B cell (primary cell): ENCODE measurements around the gene PDE6B. TPM values are rescaled to one million over a fixed set of nuclear protein-coding genes. Genes with fewer than 3 reads are reported as not detected.
"Not testable (repeated sequence)": the region's sequence is repeated elsewhere in the genome, so short reads cannot be mapped to it uniquely, and the experiment has no call there.

ENCODE experiments used
- ATAC-seq: fragments of 200-7000 bp; cut with Tn5 transposase; one replicate; pipeline ENCODE4 v1.10.0; 2021; ENCODE audit warnings: low read depth, mild to moderate bottlenecking, moderate number of reproducible peaks, moderate library complexity
- CTCF ChIA-PET: fragments of 350-600 bp; sonication (Branson Sonifier 250); formaldehyde crosslinking; loops from one replicate; lab custom pipeline; 2021; ENCODE audit warnings: antibody characterized with exemption, inconsistent platforms; lab: Charles Lee
- POLR2A ChIA-PET: fragments of 350-600 bp; sonication (Branson Sonifier 250); formaldehyde crosslinking; loops from one replicate; lab custom pipeline; 2021; ENCODE audit warnings: antibody characterized with exemption; lab: Charles Lee
- DNase-seq: peaks from one replicate; pipeline ENCODE4 v3.0.0; 2013
- H2AFZ ChIP-seq: 2 replicates; pipeline ENCODE4 v1.6.1; 2012; ENCODE audit warnings: mild to moderate bottlenecking, low read depth, low read length; ENCODE audit not compliant: insufficient read depth, poor library complexity, severe bottlenecking
- H3K27ac ChIP-seq, 2 donors: 1 replicate in 1 of 2; 2 replicates in 1 of 2; pipeline ENCODE4 v1.5.1; 2012 to 2013; ENCODE audit warnings: low read length in 2 of 2, mild to moderate bottlenecking in 2 of 2, moderate library complexity in 1 of 2
- H3K27me3 ChIP-seq, 4 experiments: fragments of 200-600 bp in 1 of 4; sonication (generic) in 1 of 4; replicated peaks in 1 of 4; 1 replicate in 2 of 4; 2 replicates in 2 of 4; pipeline versions ENCODE4 v1.6.1 to v1.7.0; 2013 to 2016; ENCODE audit warnings: low read length in 3 of 4, mild to moderate bottlenecking in 2 of 4, mixed read lengths in 1 of 4, moderate library complexity in 1 of 4; ENCODE audit not compliant: insufficient read depth in 4 of 4, control insufficient read depth in 3 of 4; ENCODE audit errors: control extremely low read depth in 1 of 4
- H3K36me3 ChIP-seq, 2 experiments: replicated peaks in 1 of 2; 1 replicate in 1 of 2; 2 replicates in 1 of 2; pipeline versions ENCODE4 v1.6.1 to v1.7.1; 2013; ENCODE audit warnings: low read length in 1 of 2; ENCODE audit not compliant: insufficient read depth in 2 of 2, control insufficient read depth in 1 of 2; ENCODE audit errors: control extremely low read depth in 1 of 2, extremely low read depth in 1 of 2
- H3K4me1 ChIP-seq, 2 donors: fragments of 200-600 bp in 1 of 2; sonication (generic) in 1 of 2; 1 replicate in 1 of 2; 2 replicates in 1 of 2; pipeline versions ENCODE4 v1.5.1 to v1.6.1; 2013 to 2017; ENCODE audit warnings: low read length in 2 of 2; ENCODE audit not compliant: control insufficient read depth in 2 of 2, insufficient read depth in 2 of 2
- H3K4me2 ChIP-seq: replicated peaks from 2 replicates; pipeline ENCODE3; 2012; ENCODE audit warnings: mild to moderate bottlenecking, low read depth, low read length; ENCODE audit not compliant: poor library complexity, severe bottlenecking
- H3K4me3 ChIP-seq, 5 experiments: fragments of 200-600 bp in 1 of 5; sonication (generic) in 1 of 5; 1 replicate in 3 of 5; 2 replicates in 2 of 5; pipeline versions ENCODE4 v1.5.1 to v1.7.0; 2011 to 2016; ENCODE audit warnings: low read length in 4 of 5, mild to moderate bottlenecking in 4 of 5, low read depth in 2 of 5, control low read depth in 1 of 5, moderate library complexity in 1 of 5; ENCODE audit not compliant: insufficient read depth in 1 of 5; ENCODE audit errors: control extremely low read depth in 1 of 5, extremely low read depth in 1 of 5
- H3K79me2 ChIP-seq: fragments of 200-600 bp; sonication (generic); one replicate; pipeline ENCODE4 v1.6.0; 2016; ENCODE audit warnings: low read length; ENCODE audit not compliant: control insufficient read depth, insufficient read depth
- H3K9ac ChIP-seq: fragments of 200-600 bp; sonication (generic); 2 replicates; pipeline ENCODE4 v1.6.1; 2017; ENCODE audit warnings: mild to moderate bottlenecking, low read length, moderate library complexity
- H3K9me3 ChIP-seq, 3 donors: one replicate each; pipeline versions ENCODE4 v1.6.1 to v1.7.1; 2013; ENCODE audit warnings: low read length in 2 of 3; ENCODE audit not compliant: control insufficient read depth in 2 of 3, insufficient read depth in 1 of 3; ENCODE audit errors: control extremely low read depth in 1 of 3
- H4K20me1 ChIP-seq: 2 replicates; pipeline ENCODE4 v1.6.0; 2012; ENCODE audit warnings: mild to moderate bottlenecking, low read length; ENCODE audit not compliant: insufficient read depth, control insufficient read depth, poor library complexity, severe bottlenecking
- H3K27ac Mint-ChIP-seq: one replicate; pipeline ENCODE4 v1.8.0; 2021; ENCODE audit warnings: mixed read lengths
- H3K27me3 Mint-ChIP-seq: one replicate; pipeline ENCODE4 v1.8.0; 2021; ENCODE audit warnings: mixed read lengths
- H3K4me1 Mint-ChIP-seq: one replicate; pipeline ENCODE4 v1.8.0; 2021; ENCODE audit warnings: mixed read lengths
- H3K4me3 Mint-ChIP-seq: one replicate; pipeline ENCODE4 v1.8.0; 2021; ENCODE audit warnings: mixed read lengths
- H3K9me3 Mint-ChIP-seq: one replicate; pipeline ENCODE4 v1.8.0; 2022; ENCODE audit warnings: mixed read lengths; ENCODE audit not compliant: insufficient read depth
- EZH2 ChIP-seq: IDR thresholded peaks from 2 replicates; pipeline ENCODE4 v1.6.1; 2012; ENCODE audit warnings: borderline replicate concordance, low read depth, mild to moderate bottlenecking, moderate library complexity, low read length; ENCODE audit not compliant: insufficient read depth, poor library complexity, severe bottlenecking
- WGBS: methylation state at CpG from one replicate; pipeline ENCODE4 v1.1.5; 2013; ENCODE audit warnings: missing lambda C conversion rate; ENCODE audit not compliant: insufficient coverage; 5-methylcytosine and 5-hydroxymethylcytosine counted together
- intact Hi-C: fragments of 100-400 bp; cut with micrococcal nuclease; formaldehyde crosslinking; loops from one replicate; pipeline ENCODE4 v1.10.0; 2022
- polyA plus RNA-seq: library from polyadenylated mRNA; depleted of rRNA; stranded (reverse); fragments of >200 nt; gene quantifications from 2 replicates; pipeline ENCODE4 v1.2.3, GENCODE V29; 2012
- total RNA-seq, 2 donors: library from RNA; stranded (reverse); fragments of 120-200 nt in 1 of 2; gene quantifications; 1 replicate in 1 of 2; 2 replicates in 1 of 2; pipeline versions ENCODE4 v1.2.3 to v1.2.4, GENCODE V29; 2013 to 2022
- TF ChIP-seq, protein P1 (sequence below): fragments of 200-600 bp; IDR thresholded peaks from one replicate; pipeline ENCODE4 v1.8.0; 2022; ENCODE audit warnings: antibody characterized with exemption, mild to moderate bottlenecking

Gene PDE6B
- total and polyA plus RNA-seq, 2 donors (not counting 1 experiment from before 2014, with no cell fraction given), result 20.0 to 25.2 TPM

DNA sequence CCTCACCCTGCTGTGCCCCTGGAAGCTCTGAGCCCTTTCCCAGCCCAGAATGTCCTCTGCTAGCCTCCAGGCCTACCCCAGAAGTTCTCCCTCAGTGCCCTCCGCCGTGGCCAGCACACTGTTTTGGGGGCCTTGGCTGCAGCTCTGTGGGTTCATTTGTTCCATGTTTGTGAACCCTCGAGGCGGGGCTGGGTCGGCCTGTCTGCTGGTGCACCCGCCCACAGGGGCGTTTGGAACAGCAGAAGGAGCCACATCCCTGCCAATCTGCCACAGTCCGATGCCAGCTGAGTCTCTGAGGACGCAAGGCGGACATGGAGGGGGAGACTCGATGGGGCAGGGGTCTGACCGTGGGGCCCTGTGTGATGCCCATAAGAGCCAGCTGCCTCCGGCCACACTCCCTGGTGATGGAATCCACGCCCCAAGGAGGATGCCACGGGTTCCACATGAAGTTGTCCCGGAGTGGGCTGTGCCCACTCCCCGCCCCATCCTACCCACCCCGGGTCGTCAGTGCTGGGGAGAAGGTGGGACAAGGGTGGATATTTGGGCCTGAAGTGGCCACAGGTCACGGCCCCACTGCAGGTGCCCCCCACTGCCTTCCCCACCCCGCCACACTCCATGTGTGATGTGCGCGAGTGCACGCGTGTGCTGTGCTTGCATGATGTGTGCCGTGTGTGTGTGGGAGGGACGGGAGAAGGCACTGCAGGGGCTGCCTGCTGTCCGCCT lies 41.6 kb downstream of the PDE6B start:
- ChIA-PET POLR2A (no interaction called here), CTCF (no interaction called here)
- WGBS, result 95% methylated on average over 15 of the region's 28 CpGs
- no peak for DNase-seq
- peaks cover 9% of the 10 kb centered on the region for H3K79me2 ChIP-seq
- no peaks in the 10 kb centered on the region for H3K9me3 Mint-ChIP-seq
- no peak overlapping the region for H2AFZ ChIP-seq
- no peak overlapping the region for H3K4me2 ChIP-seq
- TF ChIP-seq EZH2, result no peak
- TF ChIP-seq, protein P1, sequence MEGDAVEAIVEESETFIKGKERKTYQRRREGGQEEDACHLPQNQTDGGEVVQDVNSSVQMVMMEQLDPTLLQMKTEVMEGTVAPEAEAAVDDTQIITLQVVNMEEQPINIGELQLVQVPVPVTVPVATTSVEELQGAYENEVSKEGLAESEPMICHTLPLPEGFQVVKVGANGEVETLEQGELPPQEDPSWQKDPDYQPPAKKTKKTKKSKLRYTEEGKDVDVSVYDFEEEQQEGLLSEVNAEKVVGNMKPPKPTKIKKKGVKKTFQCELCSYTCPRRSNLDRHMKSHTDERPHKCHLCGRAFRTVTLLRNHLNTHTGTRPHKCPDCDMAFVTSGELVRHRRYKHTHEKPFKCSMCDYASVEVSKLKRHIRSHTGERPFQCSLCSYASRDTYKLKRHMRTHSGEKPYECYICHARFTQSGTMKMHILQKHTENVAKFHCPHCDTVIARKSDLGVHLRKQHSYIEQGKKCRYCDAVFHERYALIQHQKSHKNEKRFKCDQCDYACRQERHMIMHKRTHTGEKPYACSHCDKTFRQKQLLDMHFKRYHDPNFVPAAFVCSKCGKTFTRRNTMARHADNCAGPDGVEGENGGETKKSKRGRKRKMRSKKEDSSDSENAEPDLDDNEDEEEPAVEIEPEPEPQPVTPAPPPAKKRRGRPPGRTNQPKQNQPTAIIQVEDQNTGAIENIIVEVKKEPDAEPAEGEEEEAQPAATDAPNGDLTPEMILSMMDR, result no peak
- peaks cover 0 to under 1% (median 0%) of the 10 kb centered on the region in 3 donors for H3K9me3 ChIP-seq
- no peaks in the 10 kb centered on the region for H3K27me3 Mint-ChIP-seq
- intact Hi-C loops, result no loop called here
- H3K27me3 ChIP-seq, result no peaks in the 10 kb centered on the region
- no peak overlapping the region for H3K27ac Mint-ChIP-seq
- no peak for ATAC-seq
- H3K4me1 ChIP-seq, result peaks cover 9 to 17% of the 10 kb centered on the region in 2 donors
- H3K4me3 ChIP-seq, result no peak overlapping the region
- H3K4me3 Mint-ChIP-seq, result no peak overlapping the region
- no peak overlapping the region for H3K27ac ChIP-seq
- peaks cover 11% of the 10 kb centered on the region for H3K4me1 Mint-ChIP-seq
- peaks cover 0 to 11% of the 10 kb centered on the region in 2 experiments for H3K36me3 ChIP-seq
- no peak overlapping the region for H3K9ac ChIP-seq
- H4K20me1 ChIP-seq, result no peaks in the 10 kb centered on the region

DNA sequence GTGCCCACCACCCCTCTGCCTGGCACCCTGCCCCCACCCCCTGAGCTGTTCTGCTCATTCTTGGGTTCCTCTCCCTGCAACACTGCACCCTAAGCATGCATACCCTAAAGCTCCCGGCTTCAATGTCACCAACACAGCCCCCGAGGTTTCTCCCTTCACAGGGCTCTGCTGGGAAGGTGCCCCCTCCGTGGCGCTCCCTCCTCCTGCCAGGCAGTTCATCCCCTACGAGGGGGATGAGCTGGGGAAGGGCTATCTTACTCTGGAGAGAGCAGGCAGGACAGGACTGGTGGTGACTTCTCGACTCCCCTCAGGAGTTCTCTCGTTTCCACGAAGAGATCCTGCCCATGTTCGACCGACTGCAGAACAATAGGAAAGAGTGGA lies 42.2 kb downstream of the PDE6B start:
- TF ChIP-seq EZH2, result no peak
- TF ChIP-seq, protein P1, result no peak
- Mint-ChIP-seq H3K4me1 (peaks cover 11% of the 10 kb centered on the region), H3K27ac (no peak overlapping the region), H3K27me3 (no peaks in the 10 kb centered on the region), H3K9me3 (no peaks in the 10 kb centered on the region), H3K4me3 (no peak overlapping the region)
- intact Hi-C loops, result no loop called here
- no peak overlapping the region for H2AFZ ChIP-seq
- no peak overlapping the region for H3K4me2 ChIP-seq
- CTCF ChIA-PET, result no interaction called here
- no peak overlapping the region for H3K9ac ChIP-seq
- no peak overlapping the region for H3K4me3 ChIP-seq
- peaks cover 9% of the 10 kb centered on the region for H3K79me2 ChIP-seq
- ATAC-seq (no peak), DNase-seq (no peak)
- H3K36me3 ChIP-seq, result peaks cover 0 to 17% of the 10 kb centered on the region in 2 experiments
- H3K4me1 ChIP-seq, result peaks cover 9 to 17% of the 10 kb centered on the region in 2 donors
- H3K27me3 ChIP-seq, result no peaks in the 10 kb centered on the region
- H3K27ac ChIP-seq, result no peak overlapping the region
- 87% methylated on average over 6 of the region's 10 CpGs for WGBS
- no peaks in the 10 kb centered on the region for H4K20me1 ChIP-seq
- POLR2A ChIA-PET, result no interaction called here
- no peaks in the 10 kb centered on the region for H3K9me3 ChIP-seq

DNA sequence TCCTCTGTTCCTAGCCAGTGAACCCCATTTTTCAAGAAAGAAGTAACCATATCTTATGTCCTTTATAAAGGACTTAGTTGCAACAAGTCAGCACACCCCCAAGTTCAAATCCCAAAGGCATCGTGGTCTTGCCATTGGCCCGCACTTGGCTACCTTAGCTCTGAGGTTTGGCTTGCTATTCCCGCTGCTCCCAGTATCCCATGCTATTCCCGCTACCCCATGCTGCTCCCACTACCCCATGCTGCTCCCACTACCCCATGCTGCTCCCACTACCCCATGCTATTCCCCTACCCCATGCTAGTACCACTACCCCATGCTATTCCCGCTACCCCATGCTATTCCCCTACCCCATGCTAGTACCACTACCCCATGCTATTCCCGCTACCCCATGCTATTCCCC lies 42.8 kb downstream of the PDE6B start:
- H3K4me1 Mint-ChIP-seq, result peaks cover 11% of the 10 kb centered on the region
- intact Hi-C loops, H3K27me3 ChIP-seq, DNase-seq, H4K20me1 ChIP-seq, POLR2A ChIA-PET, H3K9me3 ChIP-seq, H3K27me3 Mint-ChIP-seq, CTCF ChIA-PET, H3K9ac ChIP-seq, H3K27ac ChIP-seq, H3K27ac Mint-ChIP-seq, H3K9me3 Mint-ChIP-seq, H2AFZ ChIP-seq, H3K4me2 ChIP-seq, H3K4me3 ChIP-seq, H3K4me3 Mint-ChIP-seq, ATAC-seq, H3K79me2 ChIP-seq: not testable (repeated sequence)
- H3K36me3 ChIP-seq, result peaks cover 0 to 17% of the 10 kb centered on the region in 2 experiments
- 96% methylated on average over 6 of the region's 6 CpGs for WGBS
- H3K4me1 ChIP-seq, result peaks cover 7 to 14% of the 10 kb centered on the region in 2 donors
